Ramos (cell line): ENCODE results near the gene NBPF11.
"Not testable (repeated sequence)": the region's sequence is repeated elsewhere in the genome, so short reads cannot be mapped to it uniquely, and the experiment has no call there.

ENCODE experiments used
- in situ Hi-C: fragments of 300-500 bp; cut with MboI; formaldehyde crosslinking; loops from one replicate; pipeline ENCODE4 v1.14.3; 2022; ENCODE audit warnings: low sequenced_read_pairs; ENCODE audit not compliant: unreplicated experiment

The NBPF11 gene

GRCh38 chr1:148151911-148152656, at the start of gene NBPF11:
NBPF11 (minus strand) TSS chr1:148152281; CDS start chr1:148127003, 25,278 bp downstream.
- in situ Hi-C loops = not testable (repeated sequence)

GRCh38 chr1:148197396-148197795, 45.3 kb upstream of the NBPF11 start:
- in situ Hi-C loops = not testable (repeated sequence)

- in situ Hi-C loops = not testable (repeated sequence)
Observed at GRCh38 chr1:148196949-148197348, 44.9 kb upstream of the NBPF11 start.

- in situ Hi-C loops = not testable (repeated sequence)
Observed at GRCh38 chr1:148195115-148195514, 43.0 kb upstream of the NBPF11 start.

- in situ Hi-C loops = not testable (repeated sequence)
Observed at GRCh38 chr1:148188768-148189167, 36.7 kb upstream of the NBPF11 start.

GRCh38 chr1:148178682-148179081, 26.6 kb upstream of the NBPF11 start:
- in situ Hi-C loops = not testable (repeated sequence)

- in situ Hi-C loops = not testable (repeated sequence)
Observed at GRCh38 chr1:148175414-148175813, 23.3 kb upstream of the NBPF11 start.

- in situ Hi-C loops = not testable (repeated sequence)
Observed at GRCh38 chr1:148171995-148172394, 19.9 kb upstream of the NBPF11 start.

- in situ Hi-C loops = no loop called here
Observed at GRCh38 chr1:148166558-148167492, 14.7 kb upstream of the NBPF11 start.

- in situ Hi-C loops = no loop called here
Observed at GRCh38 chr1:148162363-148162762, 10.3 kb upstream of the NBPF11 start.

GRCh38 chr1:148161053-148161901, 9.2 kb upstream of the NBPF11 start:
- in situ Hi-C loops = no loop called here

- in situ Hi-C loops = no loop called here
Observed at GRCh38 chr1:148160343-148161052, 8.4 kb upstream of the NBPF11 start.

GRCh38 chr1:148160048-148160342, 7.9 kb upstream of the NBPF11 start:
- in situ Hi-C loops = no loop called here

GRCh38 chr1:148158341-148159003, 6.4 kb upstream of the NBPF11 start:
- in situ Hi-C loops = no loop called here

- in situ Hi-C loops = not testable (repeated sequence)
Observed at GRCh38 chr1:148157803-148158202, 5.7 kb upstream of the NBPF11 start.

- in situ Hi-C loops = not testable (repeated sequence)
Observed at GRCh38 chr1:148155494-148156275, 3.6 kb upstream of the NBPF11 start.

GRCh38 chr1:148152795-148153194, 714 bp upstream of the NBPF11 start:
- in situ Hi-C loops = not testable (repeated sequence)

- in situ Hi-C loops = not testable (repeated sequence)
Observed at GRCh38 chr1:148151371-148151819, 686 bp downstream of the NBPF11 start.
